HL-60 (cell line): ENCODE results near the gene GRIN2C.

Experiments
- DNase-seq, 2 experiments: peaks; one replicate each; pipeline ENCODE4 v3.0.0-alpha.2; 2010 to 2020; ENCODE audit warnings: low read depth in 1 of 2, low spot score in 1 of 2
- H3K27ac ChIP-seq: fragments of 250-450 bp; sonication (Bioruptor Pico); replicated peaks from 2 replicates; pipeline ENCODE4 v1.5.1; 2020; ENCODE audit warnings: mild to moderate bottlenecking, moderate library complexity
- H3K27me3 ChIP-seq: fragments of 250-450 bp; sonication (Bioruptor Pico); 2 replicates; pipeline ENCODE4 v1.5.1; 2021; ENCODE audit warnings: mild to moderate bottlenecking, moderate library complexity; ENCODE audit not compliant: insufficient read depth, poor library complexity, severe bottlenecking
- H3K4me3 ChIP-seq: replicated peaks from 2 replicates; pipeline ENCODE4 v1.5.1; 2011; ENCODE audit warnings: mild to moderate bottlenecking, control low read depth, low read length; ENCODE audit not compliant: insufficient read depth
- CTCF ChIP-seq: IDR thresholded peaks from one replicate; pipeline ENCODE4 v1.5.1; 2011; ENCODE audit warnings: low read length, control low read depth, inconsistent platforms; ENCODE audit not compliant: insufficient read depth
- GABPA ChIP-seq: IDR thresholded peaks from 2 replicates; pipeline ENCODE4 v1.6.1; 2012; ENCODE audit warnings: low read depth
- POLR2AphosphoS5 ChIP-seq: IDR thresholded peaks from 2 replicates; pipeline ENCODE4 v1.6.1; 2012; ENCODE audit warnings: low read depth
- REST ChIP-seq: IDR thresholded peaks from 2 replicates; pipeline ENCODE4 v1.6.1; 2012; ENCODE audit warnings: low read depth; ENCODE audit not compliant: insufficient replicate concordance
- SPI1 ChIP-seq: IDR thresholded peaks from 2 replicates; pipeline ENCODE4 v1.6.1; 2012; ENCODE audit warnings: low read depth, mild to moderate bottlenecking, borderline replicate concordance

Gene GRIN2C

GRCh38 chr17:74838274-74838673 is 21.4 kb downstream of the GRIN2C start:
- Histone ChIP-seq H3K27me3 (no peaks in the 10 kb centered on the region), H3K27ac (no peak overlapping the region), H3K4me3 (no peak overlapping the region)
- TF ChIP-seq SPI1 (no peak), GABPA (no peak), REST (no peak), POLR2AphosphoS5 (no peak), CTCF (no peak)
- DNase-seq: no peak

- no peaks in the 10 kb centered on the region for H3K27me3 ChIP-seq
- no peak overlapping the region for H3K4me3 ChIP-seq
- TF ChIP-seq SPI1 (no peak), POLR2AphosphoS5 (no peak), GABPA (no peak), CTCF (no peak), REST (no peak)
- no peak overlapping the region for H3K27ac ChIP-seq
- DNase-seq: no peak
Observed at GRCh38 chr17:74836691-74837467, 22.8 kb downstream of the GRIN2C start.

- Histone ChIP-seq H3K27me3 (no peaks in the 10 kb centered on the region), H3K27ac (no peak overlapping the region), H3K4me3 (no peak overlapping the region)
- no peak for DNase-seq
- TF ChIP-seq CTCF (no peak), SPI1 (no peak), REST (no peak)
Observed at GRCh38 chr17:74836191-74836590, 23.5 kb downstream of the GRIN2C start.
